Measurements from ENCODE around the gene PRMT9. TPM values are rescaled to one million over a fixed set of nuclear protein-coding genes. Genes with fewer than 3 reads are reported as not detected.

PRMT9 gene
- total RNA-seq, result 8.4 and 8.9 TPM in 2 replicates

GRCh38 chr4:147683717-147684700 is at the start of gene PRMT9:
Gene PRMT9 (minus strand): TSS chr4:147684163. CDS start chr4:147683987, 176 bp downstream.
- peaks cover 3% of the 10 kb centered on the region for H3K27me3 Mint-ChIP-seq (ENCODE audit: low read depth)
- intact Hi-C loops (cut with micrococcal nuclease), result loop anchor here (1.0 to 10.0 kb wide), 5 partner anchors 51 to 761 kb away; partner anchors contain the start of genes NR3C2 and TMEM184C
- peaks cover 6% of the 10 kb centered on the region for H3K36me3 Mint-ChIP-seq (ENCODE audit: low read depth)
- peak within 1 kb of the TSS; percentile 93 for H3K4me3 Mint-ChIP-seq (ENCODE audit: low read depth)
- peak; percentile 84 for DNase-seq (ENCODE audit: low spot score)
- H3K27ac Mint-ChIP-seq, result peak within 1 kb of the TSS; percentile 93
- H3K4me1 Mint-ChIP-seq (ENCODE audit: low read depth), result peaks cover 26% of the 10 kb centered on the region
- H3K9me3 Mint-ChIP-seq, result no peaks in the 10 kb centered on the region

- Mint-ChIP-seq H3K36me3 (ENCODE audit: low read depth) (peaks cover 2% of the 10 kb centered on the region), H3K27ac (peak overlapping the region; percentile 91), H3K9me3 (no peaks in the 10 kb centered on the region), H3K4me3 (ENCODE audit: low read depth) (peak overlapping the region; percentile 96), H3K27me3 (ENCODE audit: low read depth) (peaks cover 14% of the 10 kb centered on the region), H3K4me1 (ENCODE audit: low read depth) (peaks cover 44% of the 10 kb centered on the region)
- DNase-seq (ENCODE audit: low spot score), result no peak
- intact Hi-C loops (cut with micrococcal nuclease), result loop anchor here (1.0 to 5.0 kb wide), 4 partner anchors 62 to 134 kb away; partner anchors contain the start of gene TMEM184C
Observed at GRCh38 chr4:147732518-147733235, 48.7 kb upstream of the PRMT9 start.

- intact Hi-C loops (cut with micrococcal nuclease), result loop anchor here (1.0 to 5.0 kb wide), 3 partner anchors 115 to 134 kb away; partner anchors contain the start of gene TMEM184C
- Mint-ChIP-seq H3K9me3 (no peaks in the 10 kb centered on the region), H3K27me3 (ENCODE audit: low read depth) (peaks cover 18% of the 10 kb centered on the region), H3K27ac (peak within 1 kb of the TSS; percentile 91), H3K36me3 (ENCODE audit: low read depth) (peaks cover 2% of the 10 kb centered on the region), H3K4me1 (ENCODE audit: low read depth) (peaks cover 44% of the 10 kb centered on the region), H3K4me3 (ENCODE audit: low read depth) (peak within 1 kb of the TSS; percentile 96)
- DNase-seq (ENCODE audit: low spot score), result peak; percentile 59
Observed at GRCh38 chr4:147731580-147732517, 47.9 kb upstream of the PRMT9 start, which contains the start of gene ARHGAP10. Gene ARHGAP10 (plus strand): TSS chr4:147732088. CDS start chr4:147732302, 214 bp downstream.

GRCh38 chr4:147730333-147730732 is 46.4 kb upstream of the PRMT9 start:
- H3K27ac Mint-ChIP-seq, result no peak overlapping the region
- no peaks in the 10 kb centered on the region for H3K9me3 Mint-ChIP-seq
- H3K36me3 Mint-ChIP-seq (ENCODE audit: low read depth), result no peaks in the 10 kb centered on the region
- intact Hi-C loops (cut with micrococcal nuclease), result loop anchor here (5.0 kb wide), 1 partner anchor 117 kb away; no protein-coding TSS in a partner anchor
- H3K27me3 Mint-ChIP-seq (ENCODE audit: low read depth), result peaks cover 19% of the 10 kb centered on the region
- peaks cover 29% of the 10 kb centered on the region for H3K4me1 Mint-ChIP-seq (ENCODE audit: low read depth)
- no peak overlapping the region for H3K4me3 Mint-ChIP-seq (ENCODE audit: low read depth)
- DNase-seq (ENCODE audit: low spot score), result no peak

DNA sequence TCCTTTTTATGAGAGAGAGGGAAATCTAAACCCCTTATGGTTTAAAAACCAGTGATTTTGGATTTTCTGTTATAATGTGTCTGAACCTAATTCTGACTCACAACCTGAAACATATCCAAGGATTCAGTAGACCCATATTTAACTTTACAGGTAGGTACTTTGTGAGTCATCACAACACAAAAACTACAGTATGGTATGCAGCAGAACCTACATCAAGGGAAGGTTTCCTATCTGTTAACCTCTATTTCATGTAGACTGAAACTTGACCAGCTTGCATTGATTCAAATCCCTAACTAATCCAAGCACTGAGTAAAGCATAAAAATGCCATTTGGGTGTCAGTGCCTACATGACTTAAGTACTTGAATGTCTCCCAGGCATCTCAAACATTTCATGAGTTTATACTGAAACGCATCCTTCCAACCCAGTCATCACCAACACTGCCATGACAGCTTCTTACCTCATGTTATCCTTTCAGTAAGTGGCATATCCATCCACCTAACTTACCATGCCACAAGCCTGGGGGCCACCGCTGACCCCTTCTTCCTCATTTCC is 43.6 kb upstream of the PRMT9 start:
- Mint-ChIP-seq H3K36me3 (ENCODE audit: low read depth) (no peaks in the 10 kb centered on the region), H3K27ac (no peak overlapping the region), H3K4me1 (ENCODE audit: low read depth) (peaks cover 10% of the 10 kb centered on the region), H3K27me3 (ENCODE audit: low read depth) (peaks cover 28% of the 10 kb centered on the region), H3K4me3 (ENCODE audit: low read depth) (no peak overlapping the region), H3K9me3 (no peaks in the 10 kb centered on the region)
- intact Hi-C loops (cut with micrococcal nuclease), result no loop called here
- no peak for DNase-seq (ENCODE audit: low spot score)

GRCh38 chr4:147725673-147726072 is 41.7 kb upstream of the PRMT9 start:
- no peak overlapping the region for H3K27ac Mint-ChIP-seq
- peaks cover 28% of the 10 kb centered on the region for H3K27me3 Mint-ChIP-seq (ENCODE audit: low read depth)
- no peaks in the 10 kb centered on the region for H3K9me3 Mint-ChIP-seq
- H3K36me3 Mint-ChIP-seq (ENCODE audit: low read depth), result no peaks in the 10 kb centered on the region
- DNase-seq (ENCODE audit: low spot score), result no peak
- intact Hi-C loops (cut with micrococcal nuclease), result no loop called here
- no peak overlapping the region for H3K4me3 Mint-ChIP-seq (ENCODE audit: low read depth)
- H3K4me1 Mint-ChIP-seq (ENCODE audit: low read depth), result peaks cover 5% of the 10 kb centered on the region

GRCh38 chr4:147724468-147725201 is 40.7 kb upstream of the PRMT9 start:
- Mint-ChIP-seq H3K4me1 (ENCODE audit: low read depth) (peaks cover 5% of the 10 kb centered on the region), H3K4me3 (ENCODE audit: low read depth) (no peak overlapping the region), H3K27ac (no peak overlapping the region), H3K27me3 (ENCODE audit: low read depth) (peaks cover 29% of the 10 kb centered on the region), H3K9me3 (no peaks in the 10 kb centered on the region), H3K36me3 (ENCODE audit: low read depth) (no peaks in the 10 kb centered on the region)
- DNase-seq (ENCODE audit: low spot score), result no peak
- intact Hi-C loops (cut with micrococcal nuclease), result no loop called here

DNA sequence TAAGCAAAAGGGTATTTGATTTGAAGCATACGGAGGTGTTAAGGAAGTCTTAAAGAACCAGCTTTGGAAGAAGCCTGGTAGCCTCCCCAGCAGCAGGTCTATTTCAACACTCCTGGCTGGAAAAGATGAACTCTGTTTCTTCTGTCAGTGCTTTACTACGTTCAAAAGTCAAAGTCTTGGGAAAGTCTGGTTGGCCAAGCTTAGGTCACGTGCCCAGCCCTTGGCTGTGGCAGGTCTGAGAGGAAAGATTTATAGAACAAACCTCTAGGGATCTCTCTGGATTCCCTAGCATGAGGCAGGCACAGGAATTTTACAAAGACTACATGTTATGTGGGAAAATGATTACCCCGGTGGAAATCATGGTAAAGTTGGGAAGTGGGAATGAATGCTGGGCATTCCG is 39.4 kb upstream of the PRMT9 start:
- Mint-ChIP-seq H3K36me3 (ENCODE audit: low read depth) (no peaks in the 10 kb centered on the region), H3K27ac (no peak overlapping the region), H3K4me3 (ENCODE audit: low read depth) (no peak overlapping the region), H3K27me3 (ENCODE audit: low read depth) (peaks cover 24% of the 10 kb centered on the region), H3K4me1 (ENCODE audit: low read depth) (peaks cover 5% of the 10 kb centered on the region), H3K9me3 (no peaks in the 10 kb centered on the region)
- intact Hi-C loops (cut with micrococcal nuclease), result no loop called here
- DNase-seq (ENCODE audit: low spot score), result no peak

DNA sequence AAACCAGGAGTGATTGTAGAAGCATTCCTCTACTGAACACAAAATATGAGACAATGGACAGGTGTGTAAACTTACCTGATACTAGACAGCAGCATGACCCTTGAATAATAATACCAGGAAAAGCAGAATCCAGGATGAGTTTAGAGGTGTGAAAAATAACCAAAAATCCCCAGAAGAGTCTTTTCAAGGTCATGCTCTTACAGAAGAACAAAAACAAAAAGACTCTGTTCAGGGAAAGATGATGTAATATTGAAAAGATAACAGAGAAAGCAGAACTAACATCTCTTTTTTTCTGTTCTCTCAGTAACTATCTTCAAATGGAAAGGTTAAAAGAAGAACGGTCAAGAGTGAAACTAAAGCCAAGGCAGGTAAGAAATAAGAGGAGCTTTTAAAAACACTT is 33.9 kb upstream of the PRMT9 start:
- H3K36me3 Mint-ChIP-seq (ENCODE audit: low read depth), result no peaks in the 10 kb centered on the region
- DNase-seq (ENCODE audit: low spot score), result no peak
- peaks cover 26% of the 10 kb centered on the region for H3K27me3 Mint-ChIP-seq (ENCODE audit: low read depth)
- H3K4me3 Mint-ChIP-seq (ENCODE audit: low read depth), result no peak overlapping the region
- peaks cover 5% of the 10 kb centered on the region for H3K4me1 Mint-ChIP-seq (ENCODE audit: low read depth)
- no peaks in the 10 kb centered on the region for H3K9me3 Mint-ChIP-seq
- no peak overlapping the region for H3K27ac Mint-ChIP-seq
- intact Hi-C loops (cut with micrococcal nuclease), result no loop called here

DNA sequence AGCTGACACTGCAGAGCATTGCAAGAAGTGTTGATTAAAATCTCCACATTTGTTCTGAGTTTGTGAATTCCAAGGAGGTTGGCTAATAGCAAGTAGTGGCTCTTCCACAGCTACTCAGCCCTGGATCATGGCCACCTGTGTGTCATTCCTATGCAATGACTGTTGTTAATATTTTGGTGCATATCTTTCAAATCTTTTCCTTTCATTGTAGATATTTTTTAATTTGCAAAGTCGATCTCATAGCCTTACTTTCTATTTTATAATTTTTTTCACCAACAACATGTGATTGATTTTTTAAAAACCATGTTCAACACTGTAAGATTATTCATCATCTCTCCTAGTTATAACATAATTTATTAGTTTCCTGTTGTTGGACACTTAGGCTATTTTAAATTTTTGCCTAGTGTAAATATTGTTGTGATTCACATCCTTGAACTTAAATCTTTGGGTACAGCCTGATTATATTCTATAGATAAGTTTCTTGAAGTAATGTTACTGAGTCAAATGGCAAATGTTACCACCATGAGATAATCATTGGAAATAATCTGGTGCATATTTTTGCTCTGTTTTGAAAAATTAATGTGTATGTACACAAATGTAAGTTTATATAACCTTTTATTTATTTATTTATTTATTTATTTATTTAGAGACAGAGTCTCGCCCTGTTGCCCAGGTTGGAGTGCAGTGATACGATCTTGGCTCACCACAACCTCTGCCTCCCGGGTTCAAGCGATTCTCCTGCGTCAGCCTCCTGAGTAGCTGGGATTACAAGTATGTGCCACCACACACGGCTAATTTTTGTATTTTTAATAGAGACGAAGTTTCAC is 30.8 kb upstream of the PRMT9 start:
- Mint-ChIP-seq H3K4me1 (ENCODE audit: low read depth) (peaks cover 5% of the 10 kb centered on the region), H3K27ac (no peak overlapping the region), H3K9me3 (no peaks in the 10 kb centered on the region), H3K4me3 (ENCODE audit: low read depth) (no peak overlapping the region), H3K36me3 (ENCODE audit: low read depth) (no peaks in the 10 kb centered on the region), H3K27me3 (ENCODE audit: low read depth) (peaks cover 25% of the 10 kb centered on the region)
- DNase-seq (ENCODE audit: low spot score), result no peak
- intact Hi-C loops (cut with micrococcal nuclease), result no loop called here
